ENCODE results near the gene UNC5B. TPM values are rescaled to one million over a fixed set of nuclear protein-coding genes. Genes with fewer than 3 reads are reported as not detected.

UNC5B gene
- total RNA-seq, 1 donor from 2014 or later = 3.7 TPM

DNA sequence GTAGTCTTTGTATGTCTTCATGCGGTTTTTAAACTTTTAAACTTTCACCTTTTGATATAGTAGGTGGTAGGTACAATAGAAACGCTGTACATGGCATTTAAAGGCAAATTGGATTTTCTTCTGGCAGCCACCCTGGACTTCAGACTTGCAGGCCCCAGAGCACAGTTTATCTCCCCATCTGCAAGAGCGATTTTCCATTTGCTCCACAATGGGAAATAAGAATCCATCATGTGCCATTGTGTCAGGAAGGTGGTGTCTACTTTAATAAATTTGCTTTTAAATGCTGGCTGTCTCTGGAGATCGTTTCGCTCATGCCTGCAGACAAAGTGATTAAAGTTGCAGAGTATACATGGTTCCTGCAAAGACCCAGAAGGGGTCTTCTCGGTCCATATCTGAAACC is 38.9 kb downstream of the UNC5B start:
- H3K27ac Mint-ChIP-seq = no peak overlapping the region
- H3K36me3 Mint-ChIP-seq (ENCODE audit: insufficient read depth) = no peaks in the 10 kb centered on the region
- no peaks in the 10 kb centered on the region for H3K9me3 Mint-ChIP-seq (ENCODE audit: low read depth)
- TF ChIP-seq, protein P1, sequence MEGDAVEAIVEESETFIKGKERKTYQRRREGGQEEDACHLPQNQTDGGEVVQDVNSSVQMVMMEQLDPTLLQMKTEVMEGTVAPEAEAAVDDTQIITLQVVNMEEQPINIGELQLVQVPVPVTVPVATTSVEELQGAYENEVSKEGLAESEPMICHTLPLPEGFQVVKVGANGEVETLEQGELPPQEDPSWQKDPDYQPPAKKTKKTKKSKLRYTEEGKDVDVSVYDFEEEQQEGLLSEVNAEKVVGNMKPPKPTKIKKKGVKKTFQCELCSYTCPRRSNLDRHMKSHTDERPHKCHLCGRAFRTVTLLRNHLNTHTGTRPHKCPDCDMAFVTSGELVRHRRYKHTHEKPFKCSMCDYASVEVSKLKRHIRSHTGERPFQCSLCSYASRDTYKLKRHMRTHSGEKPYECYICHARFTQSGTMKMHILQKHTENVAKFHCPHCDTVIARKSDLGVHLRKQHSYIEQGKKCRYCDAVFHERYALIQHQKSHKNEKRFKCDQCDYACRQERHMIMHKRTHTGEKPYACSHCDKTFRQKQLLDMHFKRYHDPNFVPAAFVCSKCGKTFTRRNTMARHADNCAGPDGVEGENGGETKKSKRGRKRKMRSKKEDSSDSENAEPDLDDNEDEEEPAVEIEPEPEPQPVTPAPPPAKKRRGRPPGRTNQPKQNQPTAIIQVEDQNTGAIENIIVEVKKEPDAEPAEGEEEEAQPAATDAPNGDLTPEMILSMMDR (IDR thresholded peaks at IDR 0.05; ENCODE audit: unreplicated experiment) = no peak
- no peak for DNase-seq (ENCODE audit: low spot score, unreplicated experiment)
- H3K4me3 Mint-ChIP-seq (ENCODE audit: low read depth) = no peak overlapping the region
- peaks cover 6% of the 10 kb centered on the region for H3K27me3 Mint-ChIP-seq
- peaks cover 14% of the 10 kb centered on the region for H3K4me1 Mint-ChIP-seq (ENCODE audit: low read depth)

DNA sequence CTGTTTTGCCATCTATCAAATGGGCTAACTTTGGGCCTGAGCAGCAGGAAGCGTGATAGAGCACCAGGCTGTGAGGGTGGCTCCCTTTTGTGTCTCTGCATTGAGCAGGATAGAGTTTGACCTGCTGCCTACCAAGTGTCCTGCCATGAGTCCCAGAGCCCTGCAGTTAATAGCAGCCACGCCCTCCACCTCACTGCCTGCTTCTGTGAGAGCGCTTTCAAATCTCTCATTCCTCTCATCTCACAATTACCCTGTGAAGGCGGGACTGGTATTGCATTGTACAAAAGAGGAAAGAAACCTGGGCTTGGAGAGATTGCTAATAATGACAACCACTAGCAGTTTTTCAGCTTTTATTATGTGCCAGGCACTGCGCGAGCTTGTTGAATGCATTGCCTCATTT is 39.9 kb downstream of the UNC5B start:
- DNase-seq (ENCODE audit: low spot score, unreplicated experiment) = no peak
- Mint-ChIP-seq H3K4me1 (ENCODE audit: low read depth) (peaks cover 11% of the 10 kb centered on the region), H3K27ac (no peak overlapping the region), H3K9me3 (ENCODE audit: low read depth) (no peaks in the 10 kb centered on the region), H3K36me3 (ENCODE audit: insufficient read depth) (no peaks in the 10 kb centered on the region), H3K4me3 (ENCODE audit: low read depth) (no peak overlapping the region), H3K27me3 (peaks cover 6% of the 10 kb centered on the region)
- TF ChIP-seq, protein P1 (IDR thresholded peaks at IDR 0.05; ENCODE audit: unreplicated experiment) = no peak

DNA sequence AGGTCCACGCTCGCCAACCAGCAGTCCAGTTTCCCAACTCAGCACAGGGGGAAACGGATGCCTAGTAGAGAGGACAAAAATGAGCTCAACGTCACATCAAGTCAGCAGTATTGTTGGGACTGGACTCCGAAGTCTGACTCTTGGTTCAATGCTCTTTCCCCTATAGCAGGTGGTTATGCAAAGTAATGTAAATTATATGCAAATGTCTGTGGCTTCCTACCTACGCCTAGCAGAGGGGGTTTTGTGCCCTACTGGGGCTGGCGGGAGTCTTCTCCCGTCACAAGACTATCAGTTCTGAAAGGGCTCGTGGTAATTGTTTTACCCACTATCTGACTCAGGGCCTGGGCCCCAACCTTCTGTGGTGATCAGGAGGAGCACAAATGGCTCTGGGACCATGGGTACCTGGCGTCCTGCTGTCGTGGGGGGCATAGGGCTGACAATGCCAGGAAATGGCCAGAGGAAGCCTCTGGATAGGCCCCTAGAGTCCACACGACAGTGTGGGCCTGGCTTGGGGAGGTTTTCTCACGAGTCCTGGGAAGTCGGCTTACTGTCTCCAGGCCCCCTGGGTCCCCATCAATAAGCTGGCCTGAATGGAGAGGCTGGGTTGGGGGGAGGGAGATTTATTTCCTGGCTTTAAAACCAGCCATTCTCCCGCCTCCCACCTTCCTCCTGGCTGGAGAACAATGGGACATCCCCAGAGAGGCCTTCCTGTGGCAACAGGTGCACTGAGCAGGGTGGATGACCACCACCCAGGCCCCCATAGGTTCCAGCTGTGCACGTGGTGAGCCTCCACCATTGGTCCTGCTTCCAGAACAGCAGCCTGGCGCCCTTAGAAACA is 41.8 kb downstream of the UNC5B start:
- H3K27me3 Mint-ChIP-seq = peaks cover 6% of the 10 kb centered on the region
- no peak overlapping the region for H3K27ac Mint-ChIP-seq
- no peak overlapping the region for H3K4me3 Mint-ChIP-seq (ENCODE audit: low read depth)
- TF ChIP-seq, protein P1 (IDR thresholded peaks at IDR 0.05; ENCODE audit: unreplicated experiment) = no peak
- no peaks in the 10 kb centered on the region for H3K36me3 Mint-ChIP-seq (ENCODE audit: insufficient read depth)
- no peaks in the 10 kb centered on the region for H3K9me3 Mint-ChIP-seq (ENCODE audit: low read depth)
- DNase-seq (ENCODE audit: low spot score, unreplicated experiment) = no peak
- peaks cover 11% of the 10 kb centered on the region for H3K4me1 Mint-ChIP-seq (ENCODE audit: low read depth)

DNA sequence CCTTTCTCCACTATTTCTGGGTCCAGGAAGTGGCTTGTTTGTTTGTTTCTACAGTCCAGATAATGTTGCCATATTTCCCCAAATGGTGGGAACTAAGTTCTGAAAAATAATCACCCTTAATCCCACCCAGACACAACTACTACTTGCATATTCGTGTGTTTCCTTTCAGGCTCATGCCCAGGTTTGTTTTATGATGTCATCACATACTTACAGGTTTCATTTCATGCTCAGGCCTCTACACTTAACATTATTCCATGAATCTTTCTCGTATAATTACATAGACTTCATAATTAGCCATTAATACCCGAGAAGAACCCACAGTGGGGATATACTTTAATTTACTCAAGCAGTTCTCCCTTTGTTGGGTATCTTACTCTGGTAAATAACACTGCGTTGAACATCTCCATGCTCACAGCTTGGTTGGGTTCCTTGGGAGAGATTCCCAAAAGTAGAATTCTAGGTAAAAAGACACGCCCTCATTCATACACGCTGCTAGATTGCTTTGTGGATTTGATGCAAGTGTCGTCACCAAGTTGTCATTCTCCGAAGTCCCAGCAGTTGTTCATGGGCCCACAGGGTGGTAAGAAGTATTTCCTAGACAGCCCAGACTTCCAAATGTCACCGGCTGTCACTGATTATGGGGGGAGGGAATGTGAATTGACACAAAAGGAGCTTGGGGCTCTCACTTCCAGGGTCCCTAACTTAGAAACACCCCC is 42.6 kb downstream of the UNC5B start:
- no peak overlapping the region for H3K27ac Mint-ChIP-seq
- H3K9me3 Mint-ChIP-seq (ENCODE audit: low read depth) = no peaks in the 10 kb centered on the region
- H3K4me1 Mint-ChIP-seq (ENCODE audit: low read depth) = peaks cover 11% of the 10 kb centered on the region
- peaks cover 6% of the 10 kb centered on the region for H3K27me3 Mint-ChIP-seq
- no peaks in the 10 kb centered on the region for H3K36me3 Mint-ChIP-seq (ENCODE audit: insufficient read depth)
- TF ChIP-seq, protein P1 (IDR thresholded peaks at IDR 0.05; ENCODE audit: unreplicated experiment) = no peak
- H3K4me3 Mint-ChIP-seq (ENCODE audit: low read depth) = no peak overlapping the region
- no peak for DNase-seq (ENCODE audit: low spot score, unreplicated experiment)

DNA sequence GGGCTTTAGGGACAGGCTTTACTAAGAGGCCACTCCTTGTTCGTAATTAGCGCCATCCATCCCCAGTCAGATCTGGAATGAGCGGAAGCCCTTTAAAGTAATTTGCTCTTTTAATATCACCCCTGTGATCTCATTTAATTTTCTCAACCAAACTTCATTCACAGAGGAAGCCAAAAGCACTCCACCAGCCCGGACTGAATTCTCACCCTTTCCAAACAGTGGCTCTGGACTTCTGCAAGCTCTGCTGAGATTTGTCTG is 43.1 kb downstream of the UNC5B start:
- peaks cover 11% of the 10 kb centered on the region for H3K4me1 Mint-ChIP-seq (ENCODE audit: low read depth)
- DNase-seq (ENCODE audit: low spot score, unreplicated experiment) = no peak
- H3K27me3 Mint-ChIP-seq = peaks cover 6% of the 10 kb centered on the region
- no peaks in the 10 kb centered on the region for H3K9me3 Mint-ChIP-seq (ENCODE audit: low read depth)
- no peaks in the 10 kb centered on the region for H3K36me3 Mint-ChIP-seq (ENCODE audit: insufficient read depth)
- no peak overlapping the region for H3K4me3 Mint-ChIP-seq (ENCODE audit: low read depth)
- H3K27ac Mint-ChIP-seq = no peak overlapping the region
- TF ChIP-seq, protein P1 (IDR thresholded peaks at IDR 0.05; ENCODE audit: unreplicated experiment) = no peak
